ENCODE data around the gene BCL2L2. TPM values are rescaled to one million over a fixed set of nuclear protein-coding genes. Genes with fewer than 3 reads are reported as not detected.

Gene BCL2L2
- total and polyA plus RNA-seq, 4 donors, result 4.7 to 28.0 (median 12.7) TPM

DNA sequence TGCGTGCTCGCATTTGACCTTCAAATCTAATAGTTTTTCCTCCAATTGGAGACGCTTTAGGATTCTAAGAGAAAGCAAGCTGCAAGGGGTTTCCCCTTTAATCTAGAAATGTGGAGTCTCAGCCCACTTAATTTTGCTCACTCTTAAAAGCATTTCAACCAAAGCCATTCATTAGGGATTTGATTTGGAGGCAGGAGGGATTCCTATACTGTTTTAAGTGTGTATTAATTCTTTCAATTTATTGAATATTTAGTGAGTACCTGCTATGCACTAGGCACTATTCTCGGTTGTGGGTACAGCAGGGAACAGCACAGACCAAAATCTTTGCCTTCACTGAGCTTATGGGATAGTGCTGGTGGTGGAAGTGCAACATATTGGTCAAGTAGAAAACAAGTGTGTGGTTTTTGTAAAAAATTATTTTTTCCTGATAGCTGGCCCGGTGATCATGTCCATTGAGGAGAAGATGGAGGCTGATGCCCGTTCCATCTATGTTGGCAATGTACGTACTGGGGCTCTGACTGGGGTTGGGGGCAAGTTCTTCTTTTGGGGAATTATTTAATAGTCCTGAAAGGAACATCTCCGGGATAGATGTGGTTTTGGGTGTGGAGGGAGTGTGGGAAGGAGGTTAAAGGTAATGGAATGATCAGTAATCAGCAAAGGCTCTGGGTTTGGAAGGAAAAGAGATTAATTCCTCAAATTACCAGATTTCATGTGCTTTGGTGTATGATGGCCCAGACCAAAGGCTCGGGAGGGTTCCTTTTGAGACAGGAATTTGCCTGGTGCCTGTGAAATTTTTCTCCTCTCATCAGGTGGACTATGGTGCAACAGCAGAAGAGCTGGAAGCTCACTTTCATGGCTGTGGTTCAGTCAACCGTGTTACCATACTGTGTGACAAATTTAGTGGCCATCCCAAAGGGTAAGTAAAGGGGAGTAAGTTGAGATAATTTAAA, 16.2 kb downstream of the BCL2L2 start:
- WGBS, result 55% methylated on average over 10 of the region's 10 CpGs
- TF ChIP-seq SP1 (IDR thresholded peaks at IDR 0.05) (no peak), FOXA2 (IDR thresholded peaks at IDR 0.05) (no peak), HNF4G (IDR thresholded peaks at IDR 0.05) (no peak), JUND (IDR thresholded peaks at IDR 0.05) (no peak)
- TF ChIP-seq, protein P1, sequence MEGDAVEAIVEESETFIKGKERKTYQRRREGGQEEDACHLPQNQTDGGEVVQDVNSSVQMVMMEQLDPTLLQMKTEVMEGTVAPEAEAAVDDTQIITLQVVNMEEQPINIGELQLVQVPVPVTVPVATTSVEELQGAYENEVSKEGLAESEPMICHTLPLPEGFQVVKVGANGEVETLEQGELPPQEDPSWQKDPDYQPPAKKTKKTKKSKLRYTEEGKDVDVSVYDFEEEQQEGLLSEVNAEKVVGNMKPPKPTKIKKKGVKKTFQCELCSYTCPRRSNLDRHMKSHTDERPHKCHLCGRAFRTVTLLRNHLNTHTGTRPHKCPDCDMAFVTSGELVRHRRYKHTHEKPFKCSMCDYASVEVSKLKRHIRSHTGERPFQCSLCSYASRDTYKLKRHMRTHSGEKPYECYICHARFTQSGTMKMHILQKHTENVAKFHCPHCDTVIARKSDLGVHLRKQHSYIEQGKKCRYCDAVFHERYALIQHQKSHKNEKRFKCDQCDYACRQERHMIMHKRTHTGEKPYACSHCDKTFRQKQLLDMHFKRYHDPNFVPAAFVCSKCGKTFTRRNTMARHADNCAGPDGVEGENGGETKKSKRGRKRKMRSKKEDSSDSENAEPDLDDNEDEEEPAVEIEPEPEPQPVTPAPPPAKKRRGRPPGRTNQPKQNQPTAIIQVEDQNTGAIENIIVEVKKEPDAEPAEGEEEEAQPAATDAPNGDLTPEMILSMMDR (IDR thresholded peaks at IDR 0.05; ENCODE audit: low read depth, low read length, missing input control), result no peak
- Histone ChIP-seq H3K36me3 (ENCODE audit: control insufficient read depth in 4 of 4, insufficient read depth in 3 of 4, low read depth in 1 of 4, low read length in 3 of 4) (peaks cover 8 to 22% (median 21%) of the 10 kb centered on the region in 4 donors), H3K9ac (ENCODE audit: low read depth in 1 of 2, low read length in 2 of 2) (peak overlapping the region; percentile 91 to 95), H3K27me3 (ENCODE audit: control insufficient read depth in 4 of 4, insufficient read depth in 4 of 4, low read length in 3 of 4) (no peaks in the 10 kb centered on the region), H3K4me3 (ENCODE audit: low read depth in 1 of 3, low read length in 3 of 3) (peak overlapping the region; percentile 92 to 96 (median 92)), H3K4me1 (ENCODE audit: control insufficient read depth in 4 of 4, insufficient read depth in 4 of 4, low read length in 3 of 4) (peaks cover 6 to 25% (median 12%) of the 10 kb centered on the region in 4 donors), H3K9me3 (ENCODE audit: control insufficient read depth in 4 of 4, low read length in 3 of 4) (no peaks in the 10 kb centered on the region), H3K27ac (ENCODE audit: low read depth in 1 of 2, low read length in 2 of 2) (peak overlapping the region; percentile 85 to 93)
- DNase-seq (ENCODE audit: low spot score), result no peak

DNA sequence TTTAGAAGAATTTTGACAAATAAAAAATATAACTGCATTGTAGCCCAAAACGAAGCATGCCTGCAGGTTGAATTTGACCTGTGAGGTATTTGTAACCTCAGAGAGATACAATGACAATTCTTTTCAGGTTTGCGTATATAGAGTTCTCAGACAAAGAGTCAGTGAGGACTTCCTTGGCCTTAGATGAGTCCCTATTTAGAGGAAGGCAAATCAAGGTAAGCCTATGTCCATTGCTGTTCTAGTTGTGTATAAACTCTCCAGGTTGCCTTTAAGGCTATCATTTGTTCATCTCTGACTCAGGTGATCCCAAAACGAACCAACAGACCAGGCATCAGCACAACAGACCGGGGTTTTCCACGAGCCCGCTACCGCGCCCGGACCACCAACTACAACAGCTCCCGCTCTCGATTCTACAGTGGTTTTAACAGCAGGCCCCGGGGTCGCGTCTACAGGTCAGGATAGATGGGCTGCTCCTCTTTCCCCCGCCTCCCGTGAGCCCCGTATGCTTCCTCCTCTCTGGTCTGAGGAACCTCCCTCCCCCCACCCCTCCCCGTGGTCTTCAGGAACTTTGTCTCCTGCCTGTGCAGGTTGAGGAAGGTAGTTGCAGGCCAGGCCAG, 17.3 kb downstream of the BCL2L2 start:
- peaks cover 8 to 22% (median 21%) of the 10 kb centered on the region in 4 donors for H3K36me3 ChIP-seq (ENCODE audit: control insufficient read depth in 4 of 4, insufficient read depth in 3 of 4, low read depth in 1 of 4, low read length in 3 of 4)
- TF ChIP-seq FOXA1 (IDR thresholded peaks at IDR 0.05), result no peak
- TF ChIP-seq GABPA (IDR thresholded peaks at IDR 0.05 in 1 of 2, conservative IDR thresholded peaks at IDR 0.05 in 1 of 2), result no peak
- TF ChIP-seq FOXA2 (IDR thresholded peaks at IDR 0.05), result no peak
- no peak for TF ChIP-seq HNF4A (conservative IDR thresholded peaks at IDR 0.05)
- TF ChIP-seq SP1 (IDR thresholded peaks at IDR 0.05), result no peak
- TF ChIP-seq NR2F2 (IDR thresholded peaks at IDR 0.05), result no peak
- TF ChIP-seq RAD21 (IDR thresholded peaks at IDR 0.05), result no peak
- TF ChIP-seq, protein P2, sequence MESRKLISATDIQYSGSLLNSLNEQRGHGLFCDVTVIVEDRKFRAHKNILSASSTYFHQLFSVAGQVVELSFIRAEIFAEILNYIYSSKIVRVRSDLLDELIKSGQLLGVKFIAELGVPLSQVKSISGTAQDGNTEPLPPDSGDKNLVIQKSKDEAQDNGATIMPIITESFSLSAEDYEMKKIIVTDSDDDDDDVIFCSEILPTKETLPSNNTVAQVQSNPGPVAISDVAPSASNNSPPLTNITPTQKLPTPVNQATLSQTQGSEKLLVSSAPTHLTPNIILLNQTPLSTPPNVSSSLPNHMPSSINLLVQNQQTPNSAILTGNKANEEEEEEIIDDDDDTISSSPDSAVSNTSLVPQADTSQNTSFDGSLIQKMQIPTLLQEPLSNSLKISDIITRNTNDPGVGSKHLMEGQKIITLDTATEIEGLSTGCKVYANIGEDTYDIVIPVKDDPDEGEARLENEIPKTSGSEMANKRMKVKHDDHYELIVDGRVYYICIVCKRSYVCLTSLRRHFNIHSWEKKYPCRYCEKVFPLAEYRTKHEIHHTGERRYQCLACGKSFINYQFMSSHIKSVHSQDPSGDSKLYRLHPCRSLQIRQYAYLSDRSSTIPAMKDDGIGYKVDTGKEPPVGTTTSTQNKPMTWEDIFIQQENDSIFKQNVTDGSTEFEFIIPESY (IDR thresholded peaks at IDR 0.05), result no peak
- no peak for TF ChIP-seq RXRA (IDR thresholded peaks at IDR 0.05)
- TF ChIP-seq, protein P1 (IDR thresholded peaks at IDR 0.05; ENCODE audit: low read depth, low read length, missing input control), result no peak
- TF ChIP-seq, protein P3, sequence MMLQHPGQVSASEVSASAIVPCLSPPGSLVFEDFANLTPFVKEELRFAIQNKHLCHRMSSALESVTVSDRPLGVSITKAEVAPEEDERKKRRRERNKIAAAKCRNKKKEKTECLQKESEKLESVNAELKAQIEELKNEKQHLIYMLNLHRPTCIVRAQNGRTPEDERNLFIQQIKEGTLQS (IDR thresholded peaks at IDR 0.05), result no peak
- no peak for TF ChIP-seq YY1 (IDR thresholded peaks at IDR 0.05)
- TF ChIP-seq, protein P4, sequence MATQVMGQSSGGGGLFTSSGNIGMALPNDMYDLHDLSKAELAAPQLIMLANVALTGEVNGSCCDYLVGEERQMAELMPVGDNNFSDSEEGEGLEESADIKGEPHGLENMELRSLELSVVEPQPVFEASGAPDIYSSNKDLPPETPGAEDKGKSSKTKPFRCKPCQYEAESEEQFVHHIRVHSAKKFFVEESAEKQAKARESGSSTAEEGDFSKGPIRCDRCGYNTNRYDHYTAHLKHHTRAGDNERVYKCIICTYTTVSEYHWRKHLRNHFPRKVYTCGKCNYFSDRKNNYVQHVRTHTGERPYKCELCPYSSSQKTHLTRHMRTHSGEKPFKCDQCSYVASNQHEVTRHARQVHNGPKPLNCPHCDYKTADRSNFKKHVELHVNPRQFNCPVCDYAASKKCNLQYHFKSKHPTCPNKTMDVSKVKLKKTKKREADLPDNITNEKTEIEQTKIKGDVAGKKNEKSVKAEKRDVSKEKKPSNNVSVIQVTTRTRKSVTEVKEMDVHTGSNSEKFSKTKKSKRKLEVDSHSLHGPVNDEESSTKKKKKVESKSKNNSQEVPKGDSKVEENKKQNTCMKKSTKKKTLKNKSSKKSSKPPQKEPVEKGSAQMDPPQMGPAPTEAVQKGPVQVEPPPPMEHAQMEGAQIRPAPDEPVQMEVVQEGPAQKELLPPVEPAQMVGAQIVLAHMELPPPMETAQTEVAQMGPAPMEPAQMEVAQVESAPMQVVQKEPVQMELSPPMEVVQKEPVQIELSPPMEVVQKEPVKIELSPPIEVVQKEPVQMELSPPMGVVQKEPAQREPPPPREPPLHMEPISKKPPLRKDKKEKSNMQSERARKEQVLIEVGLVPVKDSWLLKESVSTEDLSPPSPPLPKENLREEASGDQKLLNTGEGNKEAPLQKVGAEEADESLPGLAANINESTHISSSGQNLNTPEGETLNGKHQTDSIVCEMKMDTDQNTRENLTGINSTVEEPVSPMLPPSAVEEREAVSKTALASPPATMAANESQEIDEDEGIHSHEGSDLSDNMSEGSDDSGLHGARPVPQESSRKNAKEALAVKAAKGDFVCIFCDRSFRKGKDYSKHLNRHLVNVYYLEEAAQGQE (IDR thresholded peaks at IDR 0.05), result no peak
- H3K4me1 ChIP-seq (ENCODE audit: control insufficient read depth in 4 of 4, insufficient read depth in 4 of 4, low read length in 3 of 4), result peaks cover 6 to 30% (median 16%) of the 10 kb centered on the region in 4 donors
- 89% methylated on average over 18 of the region's 18 CpGs for WGBS
- no peak overlapping the region for H3K27ac ChIP-seq (ENCODE audit: low read depth in 1 of 2, low read length in 2 of 2)
- no peaks in the 10 kb centered on the region for H3K9me3 ChIP-seq (ENCODE audit: control insufficient read depth in 4 of 4, low read length in 3 of 4)
- H3K9ac ChIP-seq (ENCODE audit: low read depth in 1 of 2, low read length in 2 of 2), result no peak overlapping the region
- DNase-seq (ENCODE audit: low spot score), result no peak
- no peak overlapping the region for H3K4me3 ChIP-seq (ENCODE audit: low read depth in 1 of 3, low read length in 3 of 3)
- H3K27me3 ChIP-seq (ENCODE audit: control insufficient read depth in 4 of 4, insufficient read depth in 4 of 4, low read length in 3 of 4), result no peaks in the 10 kb centered on the region
